MM.1S (cell line): Measurements from ENCODE around the gene AGPAT3.
A peak's percentile ranks its signal among the peaks of the same experiment; 100 is the strongest.

Experiments
- DNase-seq: peaks from one replicate; pipeline ENCODE4 v3.0.0-alpha.2; 2015
- H2AFZ ChIP-seq: fragments of 300-600 bp; sonication (generic); 2 replicates; pipeline ENCODE4 v1.6.0; 2016; ENCODE audit warnings: antibody characterized with exemption, low read length
- H3F3A ChIP-seq: fragments of 300-600 bp; sonication (generic); 2 replicates; pipeline ENCODE4 v1.6.1; 2016; ENCODE audit warnings: mild to moderate bottlenecking, antibody characterized with exemption, low read length, moderate library complexity, mixed read lengths; ENCODE audit not compliant: insufficient read depth
- H3K27ac ChIP-seq: fragments of 300-600 bp; sonication (generic); 2 replicates; pipeline ENCODE4 v1.5.1; 2016; ENCODE audit warnings: mild to moderate bottlenecking, low read length
- H3K27me3 ChIP-seq: fragments of 300-600 bp; sonication (generic); replicated peaks from 2 replicates; pipeline ENCODE4 v1.6.0; 2016; ENCODE audit warnings: low read length; ENCODE audit not compliant: insufficient read depth
- H3K36me3 ChIP-seq: fragments of 300-600 bp; sonication (generic); replicated peaks from 2 replicates; pipeline ENCODE4 v1.6.1; 2016; ENCODE audit warnings: mild to moderate bottlenecking, low read length, mixed read lengths; ENCODE audit not compliant: insufficient read depth
- H3K4me1 ChIP-seq: fragments of 300-600 bp; sonication (generic); 2 replicates; pipeline ENCODE4 v1.6.1; 2016; ENCODE audit warnings: low read length, mixed read lengths
- H3K4me2 ChIP-seq: fragments of 300-600 bp; sonication (generic); 2 replicates; pipeline ENCODE4 v1.6.0; 2016; ENCODE audit warnings: low read depth, low read length
- H3K4me3 ChIP-seq: fragments of 300-600 bp; sonication (generic); 2 replicates; pipeline ENCODE4 v1.5.1; 2016; ENCODE audit warnings: low read length, mixed read lengths
- H3K79me2 ChIP-seq: fragments of 300-600 bp; sonication (generic); 2 replicates; pipeline ENCODE4 v1.6.1; 2016; ENCODE audit warnings: mixed run types, low read length, mixed read lengths
- H3K9ac ChIP-seq: fragments of 300-600 bp; sonication (generic); 2 replicates; pipeline ENCODE4 v1.6.1; 2016; ENCODE audit warnings: low read length, mixed read lengths
- H3K9me2 ChIP-seq: fragments of 300-600 bp; sonication (generic); replicated peaks from 2 replicates; pipeline ENCODE4 v1.6.1; 2016; ENCODE audit warnings: mild to moderate bottlenecking, low read length, mixed read lengths; ENCODE audit not compliant: insufficient read depth
- H3K9me3 ChIP-seq: fragments of 300-600 bp; sonication (generic); replicated peaks from 2 replicates; pipeline ENCODE4 v1.6.1; 2016; ENCODE audit warnings: mild to moderate bottlenecking, low read length, mixed read lengths; ENCODE audit not compliant: insufficient read depth
- H4K20me1 ChIP-seq: fragments of 300-600 bp; sonication (generic); 2 replicates; pipeline ENCODE4 v1.6.1; 2016; ENCODE audit warnings: mild to moderate bottlenecking, low read length, moderate library complexity, mixed read lengths; ENCODE audit not compliant: insufficient read depth
- EZH2 ChIP-seq: fragments of 300-600 bp; sonication (generic); optimal IDR thresholded peaks from 2 replicates; pipeline ENCODE3; 2017; ENCODE audit warnings: low read depth, mild to moderate bottlenecking, antibody characterized with exemption, low read length, mixed read lengths
- EZH2phosphoT487 ChIP-seq: fragments of 300-600 bp; sonication (generic); IDR thresholded peaks from 2 replicates; pipeline ENCODE4 v1.6.1; 2018; ENCODE audit warnings: antibody characterized with exemption, low read length
- TF ChIP-seq, protein P1 (sequence below): fragments of 300-600 bp; sonication (generic); IDR thresholded peaks from 2 replicates; pipeline ENCODE4 v1.5.1; 2016; ENCODE audit warnings: antibody characterized with exemption, low read length, mixed read lengths

AGPAT3 gene

DNA sequence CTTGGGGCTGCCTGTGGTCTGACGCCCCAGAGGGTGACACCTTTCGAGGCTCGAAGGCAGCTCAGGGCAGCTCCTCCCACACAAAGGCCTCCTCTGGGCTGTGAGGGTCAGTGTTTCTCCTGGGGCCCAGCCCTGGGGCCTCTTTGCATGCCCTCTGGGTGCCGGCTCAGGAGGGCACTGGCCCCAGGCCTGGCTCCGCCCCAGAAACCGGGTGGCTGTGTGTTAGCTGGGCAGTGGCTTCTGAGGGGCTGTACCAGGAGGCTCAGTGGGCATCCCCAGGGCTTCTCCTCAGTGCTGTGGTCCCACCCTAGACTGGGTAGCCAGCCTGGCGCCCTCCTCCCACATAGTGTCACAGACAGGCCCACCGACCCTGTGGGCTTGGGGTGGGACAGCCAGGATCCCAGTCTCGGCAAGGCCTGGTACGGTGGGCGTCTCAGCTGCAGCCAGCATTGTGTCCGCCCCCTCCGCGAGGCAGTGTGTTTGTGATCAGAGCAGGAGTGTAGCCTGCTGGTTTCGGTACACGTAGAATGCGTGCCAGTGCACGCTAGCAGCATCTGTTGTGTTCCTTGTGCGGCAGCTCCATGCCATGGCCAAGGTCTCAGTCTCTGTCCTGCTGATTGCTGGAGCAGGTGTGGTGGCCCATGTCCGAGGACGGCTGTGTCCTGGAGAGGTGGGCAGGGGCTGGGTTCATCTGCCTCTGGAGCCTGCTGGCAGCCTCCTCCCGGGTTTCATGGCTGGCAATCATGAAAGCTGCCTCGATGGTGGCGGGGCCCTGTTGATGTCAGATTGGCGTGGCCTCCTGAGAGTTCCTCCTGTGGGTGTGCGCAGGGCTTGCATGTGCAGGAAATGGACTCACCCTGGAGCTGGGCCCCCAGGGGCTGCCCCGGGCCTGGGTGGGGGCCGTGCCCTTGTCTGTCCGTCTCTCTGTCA lies 47.6 kb upstream of the AGPAT3 start:
- H4K20me1 ChIP-seq: no peaks in the 10 kb centered on the region
- DNase-seq: no peak
- H3K9ac ChIP-seq: no peak overlapping the region
- TF ChIP-seq, protein P1, sequence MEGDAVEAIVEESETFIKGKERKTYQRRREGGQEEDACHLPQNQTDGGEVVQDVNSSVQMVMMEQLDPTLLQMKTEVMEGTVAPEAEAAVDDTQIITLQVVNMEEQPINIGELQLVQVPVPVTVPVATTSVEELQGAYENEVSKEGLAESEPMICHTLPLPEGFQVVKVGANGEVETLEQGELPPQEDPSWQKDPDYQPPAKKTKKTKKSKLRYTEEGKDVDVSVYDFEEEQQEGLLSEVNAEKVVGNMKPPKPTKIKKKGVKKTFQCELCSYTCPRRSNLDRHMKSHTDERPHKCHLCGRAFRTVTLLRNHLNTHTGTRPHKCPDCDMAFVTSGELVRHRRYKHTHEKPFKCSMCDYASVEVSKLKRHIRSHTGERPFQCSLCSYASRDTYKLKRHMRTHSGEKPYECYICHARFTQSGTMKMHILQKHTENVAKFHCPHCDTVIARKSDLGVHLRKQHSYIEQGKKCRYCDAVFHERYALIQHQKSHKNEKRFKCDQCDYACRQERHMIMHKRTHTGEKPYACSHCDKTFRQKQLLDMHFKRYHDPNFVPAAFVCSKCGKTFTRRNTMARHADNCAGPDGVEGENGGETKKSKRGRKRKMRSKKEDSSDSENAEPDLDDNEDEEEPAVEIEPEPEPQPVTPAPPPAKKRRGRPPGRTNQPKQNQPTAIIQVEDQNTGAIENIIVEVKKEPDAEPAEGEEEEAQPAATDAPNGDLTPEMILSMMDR: no peak
- TF ChIP-seq EZH2phosphoT487 (no peak), EZH2 (no peak)
- no peaks in the 10 kb centered on the region for H3K9me2 ChIP-seq
- H3K4me3 ChIP-seq: no peak overlapping the region
- H3F3A ChIP-seq: peaks cover 8% of the 10 kb centered on the region; the same call in 1 of the 2 replicates
- H3K4me1 ChIP-seq: peaks cover 9% of the 10 kb centered on the region
- H3K27me3 ChIP-seq: no peaks in the 10 kb centered on the region
- H3K4me2 ChIP-seq: no peak overlapping the region
- no peaks in the 10 kb centered on the region for H3K79me2 ChIP-seq
- H2AFZ ChIP-seq: no peak overlapping the region
- H3K27ac ChIP-seq: no peak overlapping the region
- no peaks in the 10 kb centered on the region for H3K9me3 ChIP-seq
- no peaks in the 10 kb centered on the region for H3K36me3 ChIP-seq

DNA sequence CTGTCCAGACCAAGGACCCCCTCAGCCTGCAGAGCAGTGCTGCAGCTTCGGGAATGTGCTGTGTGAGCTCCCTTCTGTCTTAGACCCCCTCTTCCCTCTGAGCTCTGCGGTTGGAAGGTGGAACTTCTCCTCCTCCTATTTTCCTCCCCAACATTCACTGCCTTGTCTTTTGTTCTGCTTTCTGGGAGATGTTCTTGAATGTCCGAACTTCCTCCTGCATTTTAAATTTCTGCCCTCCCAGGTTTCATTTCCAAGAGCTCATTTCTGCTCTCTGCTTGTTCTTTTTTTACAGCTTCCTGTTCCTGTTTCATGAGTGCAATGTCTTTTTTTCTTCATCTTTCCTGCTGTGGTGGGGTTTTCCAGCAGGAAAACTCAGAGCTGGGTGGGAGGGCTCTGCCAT lies 46.3 kb upstream of the AGPAT3 start:
- Histone ChIP-seq H3K36me3 (no peaks in the 10 kb centered on the region), H3K4me1 (peaks cover 9% of the 10 kb centered on the region), H3K27me3 (no peaks in the 10 kb centered on the region), H2AFZ (0 out of 2 replicates have a peak overlapping the region, but pooled peaks have one; percentile 23), H3K27ac (no peak overlapping the region), H3K4me2 (peak overlapping the region; percentile 15), H3K9ac (no peak overlapping the region), H3K9me3 (no peaks in the 10 kb centered on the region), H3K79me2 (no peaks in the 10 kb centered on the region), H3F3A (peaks cover 8% of the 10 kb centered on the region; the same call in 1 of the 2 replicates), H4K20me1 (no peaks in the 10 kb centered on the region), H3K4me3 (no peak overlapping the region), H3K9me2 (no peaks in the 10 kb centered on the region)
- TF ChIP-seq, protein P1: no peak
- TF ChIP-seq EZH2phosphoT487 (no peak), EZH2 (no peak)
- DNase-seq: no peak

GRCh38 chr21:43819511-43820405 lies 45.3 kb upstream of the AGPAT3 start:
- Histone ChIP-seq H4K20me1 (no peaks in the 10 kb centered on the region), H3K79me2 (no peaks in the 10 kb centered on the region), H3K9me3 (no peaks in the 10 kb centered on the region), H3F3A (peaks cover 8% of the 10 kb centered on the region; the same call in 1 of the 2 replicates), H3K27me3 (peaks cover 2% of the 10 kb centered on the region; the same call in 1 of the 2 replicates), H3K9me2 (no peaks in the 10 kb centered on the region), H3K4me3 (no peak overlapping the region), H3K36me3 (no peaks in the 10 kb centered on the region), H3K9ac (no peak overlapping the region), H3K4me1 (peaks cover 9% of the 10 kb centered on the region), H2AFZ (no peak overlapping the region), H3K27ac (no peak overlapping the region), H3K4me2 (no peak overlapping the region)
- no peak for DNase-seq
- TF ChIP-seq EZH2: no peak
